GM12878 (cell line): ENCODE measurements around the gene PTPRM. TPM values are rescaled to one million over a fixed set of nuclear protein-coding genes. Genes with fewer than 3 reads are reported as not detected.

Source experiments
- ATAC-seq: fragments of 200-7000 bp; cut with Tn5 transposase; 3 replicates; pipeline ENCODE4 v1.9.1; 2020; ENCODE audit warnings: mild to moderate bottlenecking, moderate library complexity
- BruUV-seq: library from RNA; stranded (reverse); fragments of 400-500 nt; replicated peaks from 2 replicates; lab custom pipeline; 2021; lab: Mats Ljungman, UMichigan
- CTCF ChIA-PET: fragments of 300-600 bp; sonication (Branson Sonifier 250); formaldehyde crosslinking; extraction: SDS; loops from one replicate; lab custom pipeline; 2021; ENCODE audit warnings: inconsistent platforms; lab: Yijun Ruan, JAX
- POLR2A ChIA-PET: fragments of 350-600 bp; formaldehyde crosslinking; extraction: SDS; loops from one replicate; lab custom pipeline; 2021; ENCODE audit warnings: inconsistent platforms; lab: Charles Lee
- RAD21 ChIA-PET: fragments of 300-600 bp; sonication (Branson Sonifier 250); formaldehyde crosslinking; loops from one replicate; lab custom pipeline; 2023; ENCODE audit warnings: antibody characterized with exemption; ENCODE audit not compliant: unreplicated experiment; lab: Charles Lee
- SMC1A ChIA-PET: fragments of 300-600 bp; sonication (Branson Sonifier 250); formaldehyde crosslinking; loops from one replicate; lab custom pipeline; 2023; ENCODE audit not compliant: unreplicated experiment, uncharacterized antibody; lab: Charles Lee
- DNase-seq: peaks from one replicate; pipeline ENCODE4 v3.0.0-alpha.2; 2011; ENCODE audit warnings: low read depth, low spot score
- FAIRE-seq: peaks from 3 replicates; lab custom pipeline; 2011; peaks lifted over from hg19 to GRCh38; lab: Jason Lieb, UNC
- H2AFZ ChIP-seq: 2 replicates; pipeline ENCODE4 v1.6.0; 2011; ENCODE audit warnings: low read depth, low read length, control low read depth; ENCODE audit not compliant: control insufficient read depth
- H3K27ac ChIP-seq: 2 replicates; pipeline ENCODE4 v1.5.1; 2011; ENCODE audit warnings: control low read depth; ENCODE audit not compliant: control insufficient read depth, insufficient read depth
- H3K27me3 ChIP-seq, 2 experiments: replicated peaks in 1 of 2; 2 replicates each; pipeline versions ENCODE4 v1.6.0 to v1.6.1; 2011; ENCODE audit warnings: low read length in 1 of 2; ENCODE audit not compliant: control insufficient read depth in 2 of 2, insufficient read depth in 2 of 2
- H3K36me3 ChIP-seq, 2 experiments: 2 replicates each; pipeline ENCODE4 v1.5.1; 2011; ENCODE audit warnings: low read length in 1 of 2; ENCODE audit not compliant: control insufficient read depth in 2 of 2, insufficient read depth in 2 of 2
- H3K4me1 ChIP-seq: 2 replicates; pipeline ENCODE4 v1.6.1; 2011; ENCODE audit warnings: mild to moderate bottlenecking, low read length, moderate library complexity, mixed read lengths; ENCODE audit not compliant: control insufficient read depth, insufficient read depth
- H3K4me2 ChIP-seq: 2 replicates; pipeline ENCODE4 v1.6.0; 2011; ENCODE audit warnings: control low read depth; ENCODE audit not compliant: control insufficient read depth, insufficient read depth
- H3K4me3 ChIP-seq: fragments of 200-600 bp; sonication (generic); 2 replicates; pipeline ENCODE4 v1.5.1; 2016
- H3K79me2 ChIP-seq: 2 replicates; pipeline ENCODE4 v1.6.0; 2011; ENCODE audit warnings: low read length; ENCODE audit not compliant: control insufficient read depth, insufficient read depth
- H3K9ac ChIP-seq: 2 replicates; pipeline ENCODE4 v1.8.0; 2011; ENCODE audit warnings: low read length, control low read depth, mixed read lengths; ENCODE audit not compliant: control insufficient read depth, insufficient read depth
- H3K9me3 ChIP-seq: replicated peaks from 3 replicates; pipeline ENCODE4 v1.5.1; 2011; ENCODE audit warnings: mild to moderate bottlenecking, low read length; ENCODE audit not compliant: control insufficient read depth, insufficient read depth
- H4K20me1 ChIP-seq: 2 replicates; pipeline ENCODE4 v1.6.0; 2011; ENCODE audit not compliant: control insufficient read depth, insufficient read depth
- CBFB ChIP-seq: IDR thresholded peaks from 2 replicates; pipeline ENCODE4 v1.6.1; 2016; ENCODE audit warnings: antibody characterized with exemption, low read depth
- CBX5 ChIP-seq: sonication (generic); IDR thresholded peaks from 2 replicates; pipeline ENCODE4 v1.6.1; 2016; ENCODE audit warnings: low read depth, moderate library complexity, mild to moderate bottlenecking, inconsistent platforms
- IKZF2 ChIP-seq, 2 experiments: fragments of 450-650 bp; IDR thresholded peaks; 2 replicates each; pipeline ENCODE4 v1.6.1; 2017; ENCODE audit warnings: mild to moderate bottlenecking in 2 of 2, moderate library complexity in 2 of 2
- NFYA ChIP-seq: IDR thresholded peaks from 2 replicates; pipeline ENCODE4 v1.6.1; 2011; ENCODE audit warnings: low read depth, mild to moderate bottlenecking, low read length, improper control_type of control experiment, borderline replicate concordance
- PAX8 ChIP-seq: fragments of 450-650 bp; IDR thresholded peaks from 2 replicates; pipeline ENCODE4 v1.6.1; 2017; ENCODE audit warnings: mild to moderate bottlenecking, moderate library complexity
- SIX5 ChIP-seq: IDR thresholded peaks from 2 replicates; pipeline ENCODE4 v1.6.1; 2011; ENCODE audit warnings: mild to moderate bottlenecking, low read depth, low read length, moderate library complexity; ENCODE audit not compliant: severe bottlenecking
- SRF ChIP-seq, 2 experiments: IDR thresholded peaks; 2 replicates each; pipeline ENCODE4 v1.6.1; 2011; ENCODE audit warnings: low read depth in 2 of 2, low read length in 2 of 2, mild to moderate bottlenecking in 1 of 2, moderate library complexity in 1 of 2
- WGBS: methylation state at CpG from one replicate; pipeline ENCODE4 v1.1.6; 2016; ENCODE audit warnings: low lambda C conversion rate; ENCODE audit not compliant: insufficient replicate concordance, insufficient coverage; ENCODE audit errors: missing lambda C conversion rate; 5-methylcytosine and 5-hydroxymethylcytosine counted together
- in situ Hi-C: fragments of 300-500 bp; cut with MboI; formaldehyde crosslinking; loops from 9 replicates; pipeline ENCODE4 v1.14.3; 2018; ENCODE audit warnings: mixed read lengths
- intact Hi-C: fragments of 100-400 bp; cut with micrococcal nuclease; formaldehyde crosslinking; loops from one replicate; pipeline ENCODE4 v1.14.2; 2022; ENCODE audit not compliant: unreplicated experiment
- polyA plus RNA-seq, 11 experiments: library from polyadenylated mRNA; depleted of rRNA in 4 of 11; unstranded in 6 of 11; stranded (reverse) in 5 of 11; fragments of >200 nt; fragmentation: Nextera tagmentation in 4 of 11; fragmentation: Illumina TruSeq in 1 of 11; extraction: Ambion mirVana in 4 of 11; extraction: Trizol in 1 of 11; gene quantifications; 1 replicate in 1 of 11; 2 replicates in 10 of 11; pipeline versions ENCODE4 v1.2.1 to v1.2.3, GENCODE V29; 2011 to 2016; ENCODE audit warnings: inconsistent platforms in 2 of 11, missing spikeins in 2 of 11, low read depth in 1 of 11
- total RNA-seq, 4 experiments: library from RNA; depleted of rRNA in 3 of 4; stranded (reverse); fragments of >200 nt in 3 of 4; fragmentation: Illumina TruSeq in 1 of 4; extraction: Trizol in 1 of 4; gene quantifications; 2 replicates each; pipeline versions ENCODE4 v1.2.1 to v1.2.3, GENCODE V29; 2013 to 2021
- TF ChIP-seq, protein P1 (sequence below): IDR thresholded peaks from 2 replicates; pipeline ENCODE4 v1.6.1; 2011; ENCODE audit warnings: borderline replicate concordance, low read depth, mild to moderate bottlenecking, moderate library complexity, low read length; ENCODE audit not compliant: insufficient read depth, poor library complexity, severe bottlenecking
- TF ChIP-seq, protein P2 (sequence below): fragments of 450-650 bp; IDR thresholded peaks from 2 replicates; pipeline ENCODE4 v1.6.1; 2018; ENCODE audit warnings: borderline replicate concordance, mild to moderate bottlenecking; ENCODE audit not compliant: partially characterized antibody

PTPRM gene
- total and polyA plus RNA-seq, 10 of the 15 experiments (the other 5 are each of a cell fraction or from before 2014, with no cell fraction given) = 0.07 to 22.6 (median 0.60) TPM

DNA sequence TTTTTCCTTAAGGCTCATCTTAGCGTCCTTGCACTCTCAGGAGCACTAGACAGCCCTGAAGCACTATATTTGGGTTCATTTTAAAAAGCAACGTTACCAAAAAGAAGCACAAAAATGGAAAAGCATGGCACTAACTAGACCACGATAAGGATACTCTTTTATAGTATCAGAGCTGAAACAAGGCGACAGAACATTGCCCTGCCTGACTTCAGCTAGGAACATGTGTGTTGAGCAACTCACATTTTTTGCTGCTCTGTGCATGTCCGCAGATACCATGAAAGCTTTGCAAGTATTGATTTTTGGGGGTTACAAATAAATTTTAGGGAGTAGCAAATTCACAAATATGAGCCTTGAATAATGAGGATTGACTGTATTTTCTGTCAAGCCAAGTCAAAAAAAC, 332.0 kb downstream of the PTPRM start:
- no peaks in the 10 kb centered on the region for H3K36me3 ChIP-seq
- no peak overlapping the region for H3K27ac ChIP-seq
- no peaks in the 10 kb centered on the region for H3K4me1 ChIP-seq
- no peak overlapping the region for H3K4me3 ChIP-seq
- no TSS peak for BruUV-seq
- ATAC-seq (no peak), DNase-seq (no peak), FAIRE-seq (no peak)
- no peak overlapping the region for H2AFZ ChIP-seq
- WGBS = 26% methylated on average over 5 of the region's 5 CpGs
- TF ChIP-seq, protein P1, sequence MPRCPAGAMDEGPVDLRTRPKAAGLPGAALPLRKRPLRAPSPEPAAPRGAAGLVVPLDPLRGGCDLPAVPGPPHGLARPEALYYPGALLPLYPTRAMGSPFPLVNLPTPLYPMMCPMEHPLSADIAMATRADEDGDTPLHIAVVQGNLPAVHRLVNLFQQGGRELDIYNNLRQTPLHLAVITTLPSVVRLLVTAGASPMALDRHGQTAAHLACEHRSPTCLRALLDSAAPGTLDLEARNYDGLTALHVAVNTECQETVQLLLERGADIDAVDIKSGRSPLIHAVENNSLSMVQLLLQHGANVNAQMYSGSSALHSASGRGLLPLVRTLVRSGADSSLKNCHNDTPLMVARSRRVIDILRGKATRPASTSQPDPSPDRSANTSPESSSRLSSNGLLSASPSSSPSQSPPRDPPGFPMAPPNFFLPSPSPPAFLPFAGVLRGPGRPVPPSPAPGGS = no peak
- TF ChIP-seq, protein P2, sequence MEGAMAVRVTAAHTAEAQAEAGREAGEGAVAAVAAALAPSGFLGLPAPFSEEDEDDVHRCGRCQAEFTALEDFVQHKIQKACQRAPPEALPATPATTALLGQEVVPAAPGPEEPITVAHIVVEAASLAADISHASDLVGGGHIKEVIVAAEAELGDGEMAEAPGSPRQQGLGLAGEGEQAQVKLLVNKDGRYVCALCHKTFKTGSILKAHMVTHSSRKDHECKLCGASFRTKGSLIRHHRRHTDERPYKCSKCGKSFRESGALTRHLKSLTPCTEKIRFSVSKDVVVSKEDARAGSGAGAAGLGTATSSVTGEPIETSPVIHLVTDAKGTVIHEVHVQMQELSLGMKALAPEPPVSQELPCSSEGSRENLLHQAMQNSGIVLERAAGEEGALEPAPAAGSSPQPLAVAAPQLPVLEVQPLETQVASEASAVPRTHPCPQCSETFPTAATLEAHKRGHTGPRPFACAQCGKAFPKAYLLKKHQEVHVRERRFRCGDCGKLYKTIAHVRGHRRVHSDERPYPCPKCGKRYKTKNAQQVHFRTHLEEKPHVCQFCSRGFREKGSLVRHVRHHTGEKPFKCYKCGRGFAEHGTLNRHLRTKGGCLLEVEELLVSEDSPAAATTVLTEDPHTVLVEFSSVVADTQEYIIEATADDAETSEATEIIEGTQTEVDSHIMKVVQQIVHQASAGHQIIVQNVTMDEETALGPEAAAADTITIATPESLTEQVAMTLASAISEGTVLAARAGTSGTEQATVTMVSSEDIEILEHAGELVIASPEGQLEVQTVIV = no peak
- TF ChIP-seq PAX8 = no peak
- no peak for TF ChIP-seq CBFB
- TF ChIP-seq IKZF2 (IDR thresholded peaks at IDR 0.05) = no peak
- no peak for TF ChIP-seq SRF (IDR thresholded peaks at IDR 0.05; ENCODE audit: low read depth in 2 of 2, low read length in 2 of 2)
- no peak for TF ChIP-seq SIX5
- no peak for TF ChIP-seq CBX5
- TF ChIP-seq NFYA = no peak
- ChIA-PET POLR2A (no interaction called here), SMC1A (no interaction called here), RAD21 (no interaction called here), CTCF (no interaction called here)
- no peaks in the 10 kb centered on the region; a peak in 2 of 4 replicates for H3K27me3 ChIP-seq
- in situ Hi-C loops (no loop called here), intact Hi-C loops (no loop called here)
- H3K9ac ChIP-seq = no peak overlapping the region
- no peak overlapping the region for H3K4me2 ChIP-seq
- no peaks in the 10 kb centered on the region for H3K79me2 ChIP-seq
- H4K20me1 ChIP-seq = no peaks in the 10 kb centered on the region
- H3K9me3 ChIP-seq = no peaks in the 10 kb centered on the region
